ENCODE results near the gene OASL.

The OASL gene

GRCh38 chr12:120988234-120988633 is 50.8 kb downstream of the OASL start:
- no peak for DNase-seq

DNA sequence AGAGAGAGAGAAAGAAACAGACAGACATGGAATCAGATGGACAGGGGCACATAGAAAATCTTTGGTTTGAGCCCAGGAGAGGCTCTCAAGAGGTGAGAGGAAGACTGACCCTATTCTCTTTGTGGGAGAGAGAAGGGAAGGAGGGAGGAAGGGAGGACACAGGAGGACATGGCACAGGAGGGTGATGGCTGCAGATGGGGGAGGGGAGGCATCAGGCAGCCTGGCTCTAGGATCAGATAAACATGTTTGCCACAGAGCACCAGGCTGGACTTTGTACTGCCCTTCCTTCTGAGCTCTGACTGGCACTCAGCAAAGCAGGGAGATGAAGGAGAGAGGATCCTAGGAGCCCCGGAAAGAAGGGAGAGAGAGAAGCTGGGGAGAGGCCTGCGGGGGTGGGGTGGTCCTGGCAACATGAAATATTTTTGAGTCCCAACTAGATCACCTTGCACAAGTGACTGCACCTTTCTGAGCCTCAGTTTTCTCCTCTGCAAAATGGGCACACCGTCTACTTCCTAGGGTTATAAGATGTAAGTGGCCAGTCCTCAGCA is 54.6 kb downstream of the OASL start:
- no peak for DNase-seq

- DNase-seq = no peak
Measured at GRCh38 chr12:120983759-120984158, 55.3 kb downstream of the OASL start.

DNA sequence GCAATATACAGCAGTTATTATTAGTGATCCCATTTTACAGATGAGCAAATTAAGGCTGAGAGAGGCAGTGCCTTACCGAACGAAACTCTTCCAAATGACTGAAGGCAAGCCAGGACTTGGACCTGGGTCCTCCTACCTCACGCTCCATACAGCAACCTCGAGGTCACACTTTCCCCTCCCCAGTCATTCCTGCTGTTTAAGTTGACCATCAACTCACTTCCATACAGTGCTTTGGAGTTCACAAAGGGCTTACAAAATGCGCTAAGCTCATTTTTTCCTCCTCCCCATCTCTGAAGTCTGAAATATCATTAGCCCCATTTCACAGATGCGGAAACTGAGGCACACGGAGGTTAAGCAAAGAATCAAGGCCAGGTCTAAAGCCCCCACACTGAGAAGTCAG is 56.4 kb downstream of the OASL start:
- DNase-seq = no peak

- no peak for DNase-seq
Measured at GRCh38 chr12:120981407-120981941, 57.6 kb downstream of the OASL start.

DNA sequence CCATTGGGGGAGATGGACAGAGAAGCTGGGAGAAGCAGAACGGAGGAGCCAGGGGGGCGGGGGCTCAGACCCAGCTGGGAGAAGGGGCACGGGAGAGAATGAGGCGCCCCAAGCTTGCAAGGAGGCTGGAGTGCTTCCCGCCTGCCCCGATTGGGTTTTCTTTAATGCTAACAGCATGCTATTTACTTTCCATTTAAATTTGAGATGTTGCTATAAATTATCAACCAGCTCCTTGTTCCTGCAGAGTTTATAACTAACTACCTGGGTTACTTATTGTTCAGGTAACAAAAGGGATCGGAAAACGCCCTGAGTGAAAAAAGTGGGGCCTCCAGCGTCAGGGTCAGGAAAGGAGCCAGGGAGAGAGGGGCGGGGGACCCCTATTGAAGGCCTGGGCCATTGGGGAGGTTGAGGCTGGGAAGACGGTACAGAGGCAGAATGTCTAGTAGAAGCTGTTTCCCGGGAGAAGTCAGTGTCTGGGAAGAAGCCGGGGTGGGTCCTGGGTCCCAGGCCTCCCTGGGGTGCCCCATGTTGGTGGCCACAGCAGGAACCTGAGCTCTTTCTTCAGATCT is 58.2 kb downstream of the OASL start:
- DNase-seq = no peak

GRCh38 chr12:120979862-120980696 is 59.0 kb downstream of the OASL start:
- DNase-seq = no peak

DNA sequence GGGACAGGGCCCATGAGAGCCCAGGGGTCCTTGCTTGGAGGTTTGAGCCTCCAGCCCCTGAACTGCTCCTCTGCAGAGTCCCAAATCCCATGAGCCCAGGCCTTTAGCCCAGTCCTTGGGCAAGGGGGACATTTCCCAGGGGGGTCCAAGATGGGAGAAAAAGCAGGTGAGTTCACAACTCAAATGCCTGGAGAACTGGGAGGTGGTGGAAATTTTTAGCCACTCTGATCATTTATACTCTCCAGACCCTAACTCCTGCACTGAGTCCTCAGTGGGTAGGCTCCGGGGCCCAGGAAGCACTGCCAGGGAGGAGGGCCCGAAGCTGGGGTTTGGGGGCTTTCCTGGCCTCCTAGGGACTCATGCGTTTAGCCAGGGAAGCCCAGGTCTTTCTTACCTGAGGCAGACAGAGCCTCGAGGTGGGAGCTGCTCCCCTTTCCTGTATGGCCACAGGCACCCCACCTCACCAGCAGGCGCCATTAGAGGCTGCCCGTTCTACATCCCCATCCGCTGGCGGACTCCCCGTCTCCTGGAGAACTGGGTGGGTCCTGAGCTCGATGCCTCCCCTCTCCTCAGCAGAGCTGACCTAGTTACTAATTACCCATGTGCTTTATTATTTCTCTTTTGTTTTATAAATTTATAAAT is 59.7 kb downstream of the OASL start:
- DNase-seq = no peak

DNA sequence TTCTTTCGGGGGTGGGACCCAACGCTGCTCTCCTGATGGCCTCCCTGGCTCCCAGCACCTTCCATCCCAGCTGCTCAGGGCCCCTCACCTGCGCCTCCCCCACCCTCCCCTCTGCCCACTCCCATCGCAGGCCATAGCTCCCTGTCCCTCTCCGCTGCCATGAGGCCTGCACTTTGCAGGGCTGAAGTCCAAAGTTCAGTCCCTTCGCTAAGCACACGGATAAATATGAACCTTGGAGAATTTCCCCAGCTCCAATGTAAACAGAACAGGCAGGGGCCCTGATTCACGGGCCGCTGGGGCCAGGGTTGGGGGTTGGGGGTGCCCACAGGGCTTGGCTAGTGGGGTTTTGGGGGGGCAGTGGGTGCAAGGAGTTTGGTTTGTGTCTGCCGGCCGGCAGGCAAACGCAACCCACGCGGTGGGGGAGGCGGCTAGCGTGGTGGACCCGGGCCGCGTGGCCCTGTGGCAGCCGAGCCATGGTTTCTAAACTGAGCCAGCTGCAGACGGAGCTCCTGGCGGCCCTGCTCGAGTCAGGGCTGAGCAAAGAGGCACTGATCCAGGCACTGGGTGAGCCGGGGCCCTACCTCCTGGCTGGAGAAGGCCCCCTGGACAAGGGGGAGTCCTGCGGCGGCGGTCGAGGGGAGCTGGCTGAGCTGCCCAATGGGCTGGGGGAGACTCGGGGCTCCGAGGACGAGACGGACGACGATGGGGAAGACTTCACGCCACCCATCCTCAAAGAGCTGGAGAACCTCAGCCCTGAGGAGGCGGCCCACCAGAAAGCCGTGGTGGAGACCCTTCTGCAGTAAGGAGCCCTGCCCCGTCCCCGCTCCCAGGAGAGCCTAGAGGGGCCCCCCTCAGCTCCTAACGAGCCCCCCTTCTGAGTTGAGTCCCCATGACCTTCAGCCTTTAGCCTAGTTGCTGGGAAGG is 60.5 kb downstream of the OASL start, which contains the start of gene HNF1A:
Gene HNF1A, plus strand, starts transcription at position 248 of the 924 bp plus-strand sequence. Its CDS starts 226 bp downstream, at position 474.
- DNase-seq = no peak

GRCh38 chr12:120977531-120978295 is 61.3 kb downstream of the OASL start:
- no peak for DNase-seq

DNA sequence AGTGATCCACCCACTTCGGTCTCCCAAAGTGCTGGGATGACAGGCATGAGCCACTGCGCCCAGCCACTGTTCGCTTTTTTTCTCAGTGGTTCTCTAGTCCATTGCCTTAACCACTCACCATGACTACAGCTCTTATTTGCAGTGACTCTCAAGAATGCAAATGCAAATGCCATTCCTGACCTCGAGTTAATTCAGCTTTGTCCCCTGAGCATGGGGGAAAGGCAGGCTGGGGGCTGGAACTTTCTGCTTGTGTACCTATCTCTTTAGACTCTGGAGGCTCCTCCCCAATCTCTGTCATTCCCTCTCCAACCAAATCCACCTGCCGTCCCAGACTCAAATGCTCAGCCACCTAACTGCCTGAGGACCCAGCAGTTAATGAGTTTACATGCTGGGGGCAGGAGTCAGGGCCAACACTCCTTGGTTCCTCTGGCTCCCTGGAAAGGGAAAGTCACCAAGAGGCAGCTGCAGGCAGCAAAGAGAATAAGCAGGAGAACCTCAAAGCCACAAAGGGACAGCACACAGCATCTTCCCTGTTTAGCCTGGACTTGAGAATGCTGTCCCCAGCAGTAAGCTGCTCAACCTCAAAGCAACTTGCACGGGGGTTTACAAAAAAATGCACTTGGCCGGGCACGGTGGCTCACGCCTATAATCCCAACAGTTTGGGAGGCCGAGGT is 66.0 kb downstream of the OASL start:
- no peak for DNase-seq

- DNase-seq = peak; percentile 29
Measured at GRCh38 chr12:120971299-120972180, 67.5 kb downstream of the OASL start.

- no peak for DNase-seq
Measured at GRCh38 chr12:120970310-120970709, 68.7 kb downstream of the OASL start.

All from CD4-positive, alpha-beta T cell treated with Interleukin-15 for 1 hour (primary cell).